Duodenal mucosa (tissue), 2 donors: ENCODE results near the gene YIF1B.
"Not testable (repeated sequence)": the region's sequence is repeated elsewhere in the genome, so short reads cannot be mapped to it uniquely, and the experiment has no call there.

Experiments used
- H3K27ac ChIP-seq: one replicate; pipeline ENCODE4 v1.7.0; 2013; ENCODE audit warnings: low read depth, low read length
- H3K27me3 ChIP-seq, 2 donors: one replicate each; pipeline ENCODE4 v1.7.0; 2013; ENCODE audit warnings: low read length in 2 of 2, control low read depth in 1 of 2; ENCODE audit not compliant: insufficient read depth in 2 of 2, control insufficient read depth in 1 of 2
- H3K36me3 ChIP-seq, 2 donors: one replicate each; pipeline ENCODE4 v1.7.0; 2013; ENCODE audit warnings: low read length in 2 of 2, control low read depth in 1 of 2; ENCODE audit not compliant: insufficient read depth in 2 of 2, control insufficient read depth in 1 of 2
- H3K4me1 ChIP-seq, 2 donors: one replicate each; pipeline ENCODE4 v1.7.0; 2013; ENCODE audit warnings: low read length in 2 of 2, control low read depth in 1 of 2; ENCODE audit not compliant: insufficient read depth in 2 of 2, control insufficient read depth in 1 of 2
- H3K4me3 ChIP-seq, 2 donors: one replicate each; pipeline ENCODE4 v1.7.0; 2013; ENCODE audit warnings: low read length in 2 of 2, low read depth in 1 of 2
- H3K9ac ChIP-seq, 2 donors: one replicate each; pipeline ENCODE4 v1.7.0; 2013; ENCODE audit warnings: low read length in 2 of 2, low read depth in 1 of 2
- H3K9me3 ChIP-seq, 2 donors: one replicate each; pipeline ENCODE4 v1.7.0; 2013; ENCODE audit warnings: low read length in 2 of 2, control low read depth in 1 of 2; ENCODE audit not compliant: control insufficient read depth in 1 of 2

YIF1B gene, protein sequence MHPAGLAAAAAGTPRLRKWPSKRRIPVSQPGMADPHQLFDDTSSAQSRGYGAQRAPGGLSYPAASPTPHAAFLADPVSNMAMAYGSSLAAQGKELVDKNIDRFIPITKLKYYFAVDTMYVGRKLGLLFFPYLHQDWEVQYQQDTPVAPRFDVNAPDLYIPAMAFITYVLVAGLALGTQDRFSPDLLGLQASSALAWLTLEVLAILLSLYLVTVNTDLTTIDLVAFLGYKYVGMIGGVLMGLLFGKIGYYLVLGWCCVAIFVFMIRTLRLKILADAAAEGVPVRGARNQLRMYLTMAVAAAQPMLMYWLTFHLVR

DNA sequence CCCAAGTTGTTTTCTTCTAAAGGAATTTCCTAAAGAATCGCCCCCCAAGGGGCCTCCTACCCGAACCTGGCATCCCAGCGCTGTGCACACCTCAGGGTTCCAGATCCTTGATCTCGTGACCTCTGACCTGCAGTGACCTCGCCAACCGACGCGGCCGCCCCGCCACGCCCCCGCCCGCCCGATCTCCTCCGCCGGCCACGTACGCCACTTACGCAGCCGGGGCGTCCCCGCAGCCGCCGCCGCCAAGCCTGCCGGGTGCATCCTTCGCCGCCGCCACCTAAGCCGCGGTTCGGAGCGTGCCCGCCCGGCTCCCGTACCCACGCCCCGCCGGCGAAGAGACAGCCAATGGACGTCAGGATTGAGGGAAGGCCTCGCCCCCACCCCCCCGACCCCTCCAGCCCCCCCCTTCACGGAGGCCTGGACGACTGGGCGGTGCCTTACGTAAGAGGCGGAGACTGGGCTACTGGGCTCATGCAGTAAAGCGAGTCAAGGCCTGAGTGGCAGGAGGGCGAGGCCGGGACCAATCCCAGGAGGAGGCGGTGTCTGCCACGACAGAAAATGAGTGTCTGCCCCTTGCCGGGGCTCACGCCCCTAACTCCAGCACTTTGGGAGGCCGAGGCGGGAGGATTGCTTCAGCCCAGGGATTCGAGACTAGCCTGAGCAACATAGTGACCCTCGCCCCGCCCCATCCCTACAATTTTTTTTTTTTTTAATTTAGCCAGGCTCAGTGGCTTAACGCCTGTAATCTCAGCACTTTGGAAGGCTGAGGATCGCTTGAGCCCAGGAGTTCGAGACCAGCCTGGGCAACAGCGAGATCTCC is at the start of gene YIF1B:
Gene YIF1B, minus strand, starts transcription at position 291 of the 820 bp plus-strand sequence. Its CDS starts 30 bp downstream, at position 261.
- Histone ChIP-seq H3K36me3 (no peaks in the 10 kb centered on the region), H3K9me3 (no peaks in the 10 kb centered on the region), H3K9ac (peak within 1 kb of the TSS; percentile 75 to 90), H3K27ac (peak within 1 kb of the TSS; percentile 68), H3K27me3 (no peaks in the 10 kb centered on the region), H3K4me1 (peaks cover 12 to 16% of the 10 kb centered on the region in 2 donors), H3K4me3 (peak within 1 kb of the TSS; percentile 71 to 84)

DNA sequence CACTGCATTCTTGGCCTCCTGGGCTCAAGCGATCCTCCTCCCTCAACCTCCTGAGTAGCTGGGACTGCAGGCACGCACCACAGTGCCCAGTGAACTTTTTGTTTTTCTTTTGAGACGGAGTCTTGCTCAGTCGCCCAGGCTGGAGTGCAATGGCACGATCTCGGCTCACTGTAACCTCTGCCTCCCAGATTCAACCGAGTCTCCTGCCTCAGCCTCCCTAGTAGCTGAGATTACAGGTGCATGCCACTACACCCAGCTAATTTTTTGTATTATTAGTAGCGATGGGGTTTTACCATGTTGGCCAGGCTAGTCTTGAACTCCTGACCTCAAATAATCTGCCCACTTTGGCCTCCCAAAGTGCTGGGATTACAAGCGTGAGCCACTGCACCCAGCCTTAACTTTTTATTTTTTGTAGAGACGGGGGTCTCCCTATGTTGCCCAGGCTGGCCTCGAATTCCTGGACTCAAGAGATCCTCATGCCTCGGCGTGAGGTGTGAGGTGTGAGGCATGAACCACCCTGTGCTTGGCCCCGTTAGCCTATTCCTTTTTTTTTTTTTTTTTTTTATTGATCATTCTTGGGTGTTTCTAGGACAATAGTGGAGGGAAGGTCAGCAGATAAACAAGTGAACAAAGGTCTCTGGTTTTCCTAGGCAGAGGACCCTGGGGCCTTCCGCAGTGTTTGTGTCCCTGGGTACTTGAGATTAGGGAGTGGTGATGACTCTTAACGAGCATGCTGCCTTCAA is 47.4 kb upstream of the YIF1B start:
- not testable (repeated sequence) for H3K9ac ChIP-seq, H3K9me3 ChIP-seq, H3K27ac ChIP-seq, H3K36me3 ChIP-seq
- Histone ChIP-seq H3K27me3 (peaks cover 27 to 31% of the 10 kb centered on the region in 2 donors), H3K4me3 (peak overlapping the region in 1 of 2 donors; percentile 79), H3K4me1 (peaks cover 7 to 15% of the 10 kb centered on the region in 2 donors)

DNA sequence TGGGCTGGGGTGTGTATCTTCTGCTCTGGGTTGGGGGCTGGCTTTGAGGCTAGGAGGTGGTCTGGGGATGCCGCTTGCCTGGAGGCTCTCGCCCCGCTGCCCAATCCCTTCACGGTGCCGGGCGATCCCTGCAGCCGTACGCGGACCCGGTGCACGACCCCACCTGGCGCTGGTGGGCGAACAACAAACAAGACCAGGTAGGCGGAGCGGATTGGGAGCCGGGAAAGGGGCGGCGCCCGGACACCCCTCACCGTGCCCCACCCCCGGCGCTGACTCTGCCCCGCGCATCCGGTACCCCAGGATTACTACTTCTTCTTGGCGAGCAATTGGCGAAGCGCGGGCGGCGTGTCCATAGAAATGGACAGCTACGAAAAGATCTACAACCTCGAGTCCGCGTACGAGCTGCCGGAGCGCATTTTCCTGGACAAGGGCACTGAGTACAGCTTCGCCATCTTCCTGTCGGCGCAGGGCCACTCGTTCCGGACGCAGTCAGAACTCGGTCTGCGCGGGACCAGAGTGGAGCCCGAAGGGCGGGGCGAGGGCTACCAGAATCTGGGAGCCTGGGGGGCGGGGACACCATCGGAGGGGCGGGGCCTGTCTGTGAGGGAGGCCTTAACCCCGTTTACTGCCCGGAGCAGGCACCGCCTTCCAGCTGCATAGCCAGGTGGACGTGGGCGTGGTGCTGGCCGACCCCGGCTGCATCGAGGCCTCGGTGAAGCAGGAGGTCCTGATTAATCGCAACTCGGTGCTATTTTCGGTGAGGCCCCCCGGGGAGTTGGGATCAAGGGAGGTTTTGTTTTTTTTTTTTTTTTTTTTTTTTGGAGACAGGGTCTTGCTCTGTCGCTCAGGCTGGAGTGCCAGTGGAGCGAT is 46.6 kb upstream of the YIF1B start:
- peak overlapping the region; percentile 66 to 79 for H3K4me3 ChIP-seq
- H3K9me3 ChIP-seq, result no peaks in the 10 kb centered on the region
- no peaks in the 10 kb centered on the region for H3K36me3 ChIP-seq
- no peak overlapping the region for H3K27ac ChIP-seq
- peaks cover 24 to 28% of the 10 kb centered on the region in 2 donors for H3K27me3 ChIP-seq
- H3K9ac ChIP-seq, result peak overlapping the region in 1 of 2 donors; percentile 10
- peaks cover 7 to 15% of the 10 kb centered on the region in 2 donors for H3K4me1 ChIP-seq

DNA sequence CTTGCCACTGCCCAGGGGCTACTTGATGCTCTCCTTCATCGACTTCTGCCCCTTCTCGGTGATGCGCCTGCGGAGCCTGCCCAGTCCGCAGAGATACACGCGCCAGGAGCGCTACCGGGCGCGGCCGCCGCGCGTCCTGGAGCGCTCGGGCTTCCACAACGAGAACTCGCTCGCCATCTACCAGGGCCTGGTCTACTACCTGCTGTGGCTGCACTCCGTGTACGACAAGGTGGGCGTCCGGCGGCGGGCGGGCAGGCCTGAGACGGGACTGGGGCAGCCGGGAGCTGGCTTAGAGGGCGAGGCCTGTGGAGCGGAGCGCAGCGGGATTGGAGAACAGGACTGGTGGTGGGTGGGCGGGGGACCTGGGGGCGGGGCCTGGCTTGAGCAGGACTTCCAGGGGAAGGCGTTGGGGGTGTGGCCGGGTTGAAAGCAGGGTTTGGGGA is 45.9 kb upstream of the YIF1B start:
- H3K27ac ChIP-seq, result no peak overlapping the region
- peaks cover 7 to 15% of the 10 kb centered on the region in 2 donors for H3K4me1 ChIP-seq
- no peaks in the 10 kb centered on the region for H3K9me3 ChIP-seq
- H3K27me3 ChIP-seq, result peaks cover 26 to 28% of the 10 kb centered on the region in 2 donors
- H3K4me3 ChIP-seq, result peak overlapping the region; percentile 66 to 79
- no peaks in the 10 kb centered on the region for H3K36me3 ChIP-seq
- H3K9ac ChIP-seq, result peak overlapping the region in 1 of 2 donors; percentile 10

DNA sequence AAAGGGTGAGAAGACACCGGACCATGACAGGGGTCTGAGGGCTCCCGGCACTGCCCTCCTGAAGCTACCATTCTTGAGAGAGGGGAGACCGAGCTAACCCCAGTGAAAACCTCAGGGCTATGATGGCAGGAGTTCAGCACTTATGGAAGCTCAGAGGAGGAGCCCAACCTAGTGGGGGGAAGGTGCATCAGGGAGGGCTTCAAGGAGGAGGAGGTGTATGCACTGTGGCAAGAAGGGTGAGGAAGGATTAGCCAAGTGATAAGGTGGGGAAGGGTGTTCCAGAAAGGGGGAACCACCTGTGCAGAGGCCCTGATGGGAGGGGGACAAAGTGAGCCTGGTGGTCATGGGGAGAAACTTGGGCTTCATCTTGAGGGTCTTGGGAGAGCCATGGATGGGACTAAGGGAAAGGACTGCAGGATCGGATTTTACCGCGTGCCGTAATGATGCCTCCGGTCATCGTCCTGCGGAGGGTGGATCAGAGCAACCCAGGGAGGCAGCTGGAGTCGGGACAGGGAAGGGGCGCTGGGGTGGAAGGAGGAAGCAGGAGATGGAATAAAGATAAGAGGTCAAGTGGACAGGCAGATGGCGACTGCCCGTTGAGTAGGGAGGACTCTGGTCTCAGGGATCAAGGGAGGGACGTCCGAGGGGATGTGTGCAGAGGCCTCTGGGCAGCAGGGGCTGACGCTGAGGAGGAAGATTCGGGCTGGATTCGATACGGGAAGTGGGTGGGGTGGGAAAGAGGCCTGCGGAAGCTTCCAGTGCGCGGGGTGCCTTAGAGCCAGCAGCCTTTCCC is 45.3 kb upstream of the YIF1B start:
- peak overlapping the region; percentile 66 to 79 for H3K4me3 ChIP-seq
- H3K4me1 ChIP-seq, result peaks cover 7 to 15% of the 10 kb centered on the region in 2 donors
- no peak overlapping the region for H3K27ac ChIP-seq
- no peak overlapping the region for H3K9ac ChIP-seq
- peaks cover 31 to 33% of the 10 kb centered on the region in 2 donors for H3K27me3 ChIP-seq
- H3K9me3 ChIP-seq, result no peaks in the 10 kb centered on the region
- H3K36me3 ChIP-seq, result no peaks in the 10 kb centered on the region

DNA sequence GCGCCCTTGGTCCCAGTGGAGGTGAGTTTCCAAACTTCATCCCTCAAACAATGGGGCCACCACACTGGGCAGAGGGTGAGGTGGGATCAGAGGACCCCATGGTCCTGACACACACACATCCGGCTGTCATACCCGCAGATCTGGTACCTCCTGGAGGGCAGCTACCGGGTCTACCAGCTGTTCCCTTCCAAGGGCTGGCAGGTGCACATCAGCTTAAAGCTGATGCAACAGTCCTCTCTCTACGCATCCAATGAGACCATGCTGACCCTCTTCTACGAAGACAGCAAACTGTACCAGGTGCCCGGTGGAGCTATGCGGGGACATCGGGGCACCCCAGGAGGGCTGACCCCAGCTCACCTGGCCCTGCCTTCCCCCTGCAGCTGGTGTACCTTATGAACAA is 44.6 kb upstream of the YIF1B start:
- H3K9ac ChIP-seq, result no peak overlapping the region
- H3K4me1 ChIP-seq, result peaks cover 7 to 15% of the 10 kb centered on the region in 2 donors
- H3K27me3 ChIP-seq, result peaks cover 33 to 35% of the 10 kb centered on the region in 2 donors
- no peaks in the 10 kb centered on the region for H3K36me3 ChIP-seq
- no peak overlapping the region for H3K27ac ChIP-seq
- H3K9me3 ChIP-seq, result no peaks in the 10 kb centered on the region
- H3K4me3 ChIP-seq, result no peak overlapping the region

DNA sequence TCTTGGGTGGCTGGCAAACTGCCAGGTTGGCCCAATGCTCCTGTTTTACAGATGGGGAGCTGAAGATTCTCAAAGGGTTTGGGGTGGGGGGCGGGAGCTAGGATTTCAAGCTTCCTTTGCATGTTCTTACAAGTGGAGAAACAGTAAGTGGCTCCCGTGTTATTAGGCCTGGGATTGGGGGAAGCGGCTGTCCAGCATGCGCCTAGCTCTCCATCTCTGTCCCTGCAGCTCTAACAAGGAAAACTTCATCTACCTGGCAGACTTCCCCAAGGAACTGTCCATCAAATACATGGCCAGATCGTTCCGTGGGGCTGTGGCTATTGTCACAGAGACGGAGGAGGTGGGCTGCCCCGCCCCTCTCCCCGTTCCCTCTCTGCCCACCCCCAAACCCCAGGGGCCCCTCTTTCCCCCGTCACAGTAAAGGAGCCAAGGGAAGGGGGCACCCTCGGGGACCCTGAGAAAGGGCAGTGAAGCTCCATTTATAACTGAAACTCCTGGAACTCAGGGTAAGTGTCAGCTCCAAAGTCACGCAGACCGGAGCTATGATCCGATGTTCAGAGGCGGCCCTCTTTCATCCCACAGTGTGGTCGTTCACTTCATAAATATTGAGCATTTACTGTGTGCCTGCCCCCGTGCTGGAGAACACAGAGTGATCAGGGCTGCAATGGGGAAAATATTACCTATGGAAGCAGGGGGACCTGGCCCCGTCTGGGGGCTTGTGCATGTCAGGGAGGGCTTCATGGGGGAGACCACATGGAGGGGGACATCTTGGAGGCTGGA is 43.7 kb upstream of the YIF1B start:
- peaks cover 34 to 35% of the 10 kb centered on the region in 2 donors for H3K27me3 ChIP-seq
- no peaks in the 10 kb centered on the region for H3K9me3 ChIP-seq

DNA sequence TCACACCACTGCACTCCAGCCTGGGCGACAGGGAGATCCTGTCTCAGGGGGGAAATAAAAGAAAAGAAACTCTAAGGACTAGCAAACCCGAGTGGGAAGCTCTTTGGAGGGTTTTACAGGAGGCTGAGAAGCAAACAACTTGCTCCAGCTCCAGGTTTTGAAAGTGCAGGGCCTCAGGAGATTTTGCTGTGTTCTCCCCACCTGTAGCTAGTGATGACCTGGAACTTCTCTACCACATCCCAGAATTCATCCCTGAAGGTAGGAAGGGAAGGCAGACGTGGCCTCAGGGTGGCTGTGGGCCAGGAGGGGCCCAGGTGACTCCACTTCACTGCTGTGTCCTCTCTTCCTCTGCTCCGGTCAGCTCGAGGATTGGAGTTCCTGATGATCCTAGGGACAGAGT is 42.3 kb upstream of the YIF1B start:
- Histone ChIP-seq H3K4me1 (peaks cover 7 to 15% of the 10 kb centered on the region in 2 donors), H3K9me3 (no peaks in the 10 kb centered on the region), H3K27ac (no peak overlapping the region), H3K9ac (no peak overlapping the region), H3K4me3 (no peak overlapping the region), H3K27me3 (peaks cover 38 to 40% of the 10 kb centered on the region in 2 donors), H3K36me3 (no peaks in the 10 kb centered on the region)

More for the DNA sequence above, 43.7 kb upstream of the YIF1B start:
- no peak overlapping the region for H3K9ac ChIP-seq
- no peak overlapping the region for H3K4me3 ChIP-seq
- peaks cover 7 to 15% of the 10 kb centered on the region in 2 donors for H3K4me1 ChIP-seq
- H3K36me3 ChIP-seq, result no peaks in the 10 kb centered on the region
- H3K27ac ChIP-seq, result no peak overlapping the region
